ENCODE results near the gene GRIN2D.

The GRIN2D gene

DNA sequence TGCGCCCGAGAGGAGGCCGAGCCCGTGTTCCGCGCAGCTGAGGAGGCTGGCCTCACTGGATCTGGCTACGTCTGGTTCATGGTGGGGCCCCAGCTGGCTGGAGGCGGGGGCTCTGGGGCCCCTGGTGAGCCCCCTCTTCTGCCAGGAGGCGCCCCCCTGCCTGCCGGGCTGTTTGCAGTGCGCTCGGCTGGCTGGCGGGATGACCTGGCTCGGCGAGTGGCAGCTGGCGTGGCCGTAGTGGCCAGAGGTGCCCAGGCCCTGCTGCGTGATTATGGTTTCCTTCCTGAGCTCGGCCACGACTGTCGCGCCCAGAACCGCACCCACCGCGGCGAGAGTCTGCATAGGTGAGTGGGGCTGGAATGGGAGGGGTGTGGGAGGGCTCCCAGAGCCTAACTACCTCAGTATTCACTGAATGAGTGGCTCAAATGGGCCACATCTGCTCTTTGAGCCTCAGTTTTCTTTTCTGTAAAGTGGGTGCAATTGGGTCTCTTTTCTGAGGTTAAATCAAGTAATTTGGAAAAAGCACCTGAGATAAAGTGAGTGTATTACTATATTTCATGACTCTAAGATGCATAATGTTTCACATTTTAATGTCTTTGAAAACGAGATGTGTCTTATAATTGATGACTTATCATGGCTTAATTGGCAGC lies 11.7 kb downstream of the GRIN2D start:
- Histone ChIP-seq H3K27me3 (ENCODE audit: insufficient read depth, low read depth) (peaks cover 24% of the 10 kb centered on the region; the same call in 1 of the 2 replicates), H3K4me2 (no peak overlapping the region), H3K4me1 (ENCODE audit: low read depth, poor library complexity, severe bottlenecking) (peaks cover 16% of the 10 kb centered on the region), H4K20me1 (ENCODE audit: insufficient read depth) (no peaks in the 10 kb centered on the region), H3K27ac (no peak overlapping the region), H3K36me3 (ENCODE audit: insufficient read depth) (no peaks in the 10 kb centered on the region), H3K9ac (no peak overlapping the region), H3K4me3 (IDR thresholded peaks at IDR 0.05; ENCODE audit: insufficient read depth, low read depth, low read length) (no peak overlapping the region), H2AFZ (ENCODE audit: low read depth) (no peak overlapping the region), H3K79me2 (ENCODE audit: insufficient read depth, low read depth) (no peaks in the 10 kb centered on the region)
- TF ChIP-seq, protein P1, sequence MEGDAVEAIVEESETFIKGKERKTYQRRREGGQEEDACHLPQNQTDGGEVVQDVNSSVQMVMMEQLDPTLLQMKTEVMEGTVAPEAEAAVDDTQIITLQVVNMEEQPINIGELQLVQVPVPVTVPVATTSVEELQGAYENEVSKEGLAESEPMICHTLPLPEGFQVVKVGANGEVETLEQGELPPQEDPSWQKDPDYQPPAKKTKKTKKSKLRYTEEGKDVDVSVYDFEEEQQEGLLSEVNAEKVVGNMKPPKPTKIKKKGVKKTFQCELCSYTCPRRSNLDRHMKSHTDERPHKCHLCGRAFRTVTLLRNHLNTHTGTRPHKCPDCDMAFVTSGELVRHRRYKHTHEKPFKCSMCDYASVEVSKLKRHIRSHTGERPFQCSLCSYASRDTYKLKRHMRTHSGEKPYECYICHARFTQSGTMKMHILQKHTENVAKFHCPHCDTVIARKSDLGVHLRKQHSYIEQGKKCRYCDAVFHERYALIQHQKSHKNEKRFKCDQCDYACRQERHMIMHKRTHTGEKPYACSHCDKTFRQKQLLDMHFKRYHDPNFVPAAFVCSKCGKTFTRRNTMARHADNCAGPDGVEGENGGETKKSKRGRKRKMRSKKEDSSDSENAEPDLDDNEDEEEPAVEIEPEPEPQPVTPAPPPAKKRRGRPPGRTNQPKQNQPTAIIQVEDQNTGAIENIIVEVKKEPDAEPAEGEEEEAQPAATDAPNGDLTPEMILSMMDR (conservative IDR thresholded peaks at IDR 0.05; ENCODE audit: low read depth, low read length), result no peak

DNA sequence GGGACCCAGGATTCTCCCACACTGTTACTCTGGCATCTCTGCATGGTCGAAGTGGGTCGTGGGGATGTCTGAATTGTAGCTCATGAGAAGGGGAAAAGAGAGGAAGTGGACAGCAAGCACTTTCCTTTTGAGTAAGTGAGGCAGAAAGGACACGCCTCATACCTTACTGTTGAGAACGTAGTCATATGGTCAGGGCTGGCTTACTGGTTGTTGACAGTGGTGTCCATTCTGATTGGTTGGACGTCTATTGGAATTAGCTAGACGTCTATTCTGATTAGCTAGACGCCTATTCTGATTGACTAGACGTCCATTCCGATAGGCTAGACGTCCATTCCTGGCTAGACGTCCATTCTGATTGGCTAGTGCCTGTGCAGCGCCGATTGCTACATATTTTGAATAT lies 12.4 kb downstream of the GRIN2D start:
- no peaks in the 10 kb centered on the region for H3K79me2 ChIP-seq (ENCODE audit: insufficient read depth, low read depth)
- no peaks in the 10 kb centered on the region for H4K20me1 ChIP-seq (ENCODE audit: insufficient read depth)
- no peak overlapping the region for H3K4me3 ChIP-seq (IDR thresholded peaks at IDR 0.05; ENCODE audit: insufficient read depth, low read depth, low read length)
- no peak overlapping the region for H3K4me2 ChIP-seq
- peaks cover 24% of the 10 kb centered on the region; the same call in 1 of the 2 replicates for H3K27me3 ChIP-seq (ENCODE audit: insufficient read depth, low read depth)
- peaks cover 8% of the 10 kb centered on the region for H3K4me1 ChIP-seq (ENCODE audit: low read depth, poor library complexity, severe bottlenecking)
- H3K27ac ChIP-seq, result no peak overlapping the region
- H3K9ac ChIP-seq, result no peak overlapping the region
- H3K36me3 ChIP-seq (ENCODE audit: insufficient read depth), result no peaks in the 10 kb centered on the region
- TF ChIP-seq, protein P1 (conservative IDR thresholded peaks at IDR 0.05; ENCODE audit: low read depth, low read length), result no peak
- no peak overlapping the region for H2AFZ ChIP-seq (ENCODE audit: low read depth)

DNA sequence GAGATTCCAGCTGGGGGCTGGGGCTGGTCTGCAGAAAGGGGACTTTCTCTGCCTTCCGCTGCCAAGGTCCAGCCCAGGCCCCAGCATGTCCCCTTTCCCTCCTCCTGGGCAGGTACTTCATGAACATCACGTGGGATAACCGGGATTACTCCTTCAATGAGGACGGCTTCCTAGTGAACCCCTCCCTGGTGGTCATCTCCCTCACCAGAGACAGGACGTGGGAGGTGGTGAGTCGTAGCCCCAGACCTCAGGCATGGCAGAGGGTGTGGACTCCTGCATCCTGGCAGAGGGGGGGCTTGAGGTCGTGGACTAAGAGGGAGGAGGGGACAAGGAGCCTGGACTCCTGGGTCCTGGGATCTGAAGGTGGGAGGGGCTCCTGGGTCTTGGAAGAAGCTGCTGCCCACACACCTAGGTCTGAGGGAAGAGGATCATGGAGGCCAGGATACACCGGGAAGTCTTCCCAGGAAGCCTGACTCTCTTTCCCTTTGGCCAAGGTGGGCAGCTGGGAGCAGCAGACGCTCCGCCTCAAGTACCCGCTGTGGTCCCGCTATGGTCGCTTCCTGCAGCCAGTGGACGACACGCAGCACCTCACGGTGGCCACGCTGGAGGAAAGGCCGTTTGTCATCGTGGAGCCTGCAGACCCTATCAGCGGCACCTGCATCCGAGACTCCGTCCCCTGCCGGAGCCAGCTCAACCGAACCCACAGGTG lies 20.6 kb downstream of the GRIN2D start:
- Histone ChIP-seq H3K4me1 (ENCODE audit: low read depth, poor library complexity, severe bottlenecking) (peaks cover 29% of the 10 kb centered on the region), H3K27ac (no peak overlapping the region), H4K20me1 (ENCODE audit: insufficient read depth) (no peaks in the 10 kb centered on the region), H3K9ac (no peak overlapping the region), H2AFZ (ENCODE audit: low read depth) (no peak overlapping the region), H3K4me2 (no peak overlapping the region), H3K4me3 (IDR thresholded peaks at IDR 0.05; ENCODE audit: insufficient read depth, low read depth, low read length) (no peak overlapping the region), H3K27me3 (ENCODE audit: insufficient read depth, low read depth) (peaks cover 10% of the 10 kb centered on the region; the same call in 1 of the 2 replicates), H3K79me2 (ENCODE audit: insufficient read depth, low read depth) (no peaks in the 10 kb centered on the region), H3K36me3 (ENCODE audit: insufficient read depth) (no peaks in the 10 kb centered on the region)
- TF ChIP-seq, protein P1 (conservative IDR thresholded peaks at IDR 0.05; ENCODE audit: low read depth, low read length), result no peak

DNA sequence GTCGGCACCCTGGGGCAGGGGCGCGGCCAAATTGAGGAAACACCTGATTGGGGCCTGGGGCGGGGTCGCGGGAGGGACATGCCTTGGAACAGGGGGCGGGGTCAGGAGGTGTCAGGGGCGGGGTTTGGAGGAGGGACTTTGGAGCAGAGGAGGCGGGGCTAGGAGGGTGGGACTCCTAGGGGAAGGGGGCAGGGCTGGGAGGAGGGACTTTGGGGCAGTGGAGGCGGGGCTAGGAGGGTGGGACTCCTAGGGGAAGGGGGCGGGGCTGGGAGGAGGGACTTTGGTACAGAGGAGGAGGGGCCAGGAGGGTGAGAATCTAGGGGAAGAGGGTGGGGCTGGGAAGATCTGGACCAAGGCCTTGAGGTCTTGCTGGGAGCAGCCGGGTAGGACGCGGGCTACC lies 21.9 kb downstream of the GRIN2D start:
- Histone ChIP-seq H4K20me1 (ENCODE audit: insufficient read depth) (no peaks in the 10 kb centered on the region), H3K9ac (no peak overlapping the region), H3K79me2 (ENCODE audit: insufficient read depth, low read depth) (no peaks in the 10 kb centered on the region), H3K27ac (no peak overlapping the region), H3K4me2 (peak overlapping the region; percentile 72; the same call in 1 of the 2 replicates), H3K36me3 (ENCODE audit: insufficient read depth) (no peaks in the 10 kb centered on the region), H3K4me3 (IDR thresholded peaks at IDR 0.05; ENCODE audit: insufficient read depth, low read depth, low read length) (no peak overlapping the region), H2AFZ (ENCODE audit: low read depth) (peak overlapping the region; percentile 28; the same call in 1 of the 2 replicates), H3K27me3 (ENCODE audit: insufficient read depth, low read depth) (peaks cover 10% of the 10 kb centered on the region; the same call in 1 of the 2 replicates), H3K4me1 (ENCODE audit: low read depth, poor library complexity, severe bottlenecking) (peaks cover 35% of the 10 kb centered on the region)
- TF ChIP-seq, protein P1 (conservative IDR thresholded peaks at IDR 0.05; ENCODE audit: low read depth, low read length), result no peak
